DOHH2 (cell line): ENCODE results near the gene TMEM258.

Experiments
- H3F3A ChIP-seq: fragments of 200-600 bp; sonication (generic), shearing (Covaris generic); 2 replicates; pipeline ENCODE4 v1.6.0; 2016; ENCODE audit warnings: antibody characterized with exemption, mild to moderate bottlenecking; ENCODE audit not compliant: control insufficient read depth, insufficient read depth
- H3K27ac ChIP-seq: fragments of 200-600 bp; sonication (generic); 2 replicates; pipeline ENCODE4 v1.5.1; 2014; ENCODE audit warnings: low read depth, mild to moderate bottlenecking, low read length, moderate library complexity
- H3K27me3 ChIP-seq: fragments of 200-600 bp; sonication (generic); 2 replicates; pipeline ENCODE4 v1.6.1; 2014; ENCODE audit warnings: mild to moderate bottlenecking, low read length, mixed read lengths; ENCODE audit not compliant: control insufficient read depth
- H3K36me3 ChIP-seq: fragments of 200-600 bp; sonication (generic); 2 replicates; pipeline ENCODE4 v1.6.1; 2014; ENCODE audit warnings: mild to moderate bottlenecking, low read length, moderate library complexity, mixed read lengths; ENCODE audit not compliant: control insufficient read depth
- H3K4me1 ChIP-seq: fragments of 200-600 bp; sonication (generic); 2 replicates; pipeline ENCODE4 v1.6.1; 2014; ENCODE audit warnings: mild to moderate bottlenecking, low read length, mixed read lengths; ENCODE audit not compliant: control insufficient read depth
- H3K4me2 ChIP-seq: fragments of 200-600 bp; sonication (generic); 2 replicates; pipeline ENCODE4 v1.6.0; 2014; ENCODE audit warnings: mild to moderate bottlenecking, low read length, moderate library complexity
- H3K4me3 ChIP-seq: fragments of 200-600 bp; sonication (generic); 2 replicates; pipeline ENCODE4 v1.5.1; 2014; ENCODE audit warnings: mild to moderate bottlenecking, low read length, mixed read lengths
- H3K79me2 ChIP-seq: fragments of 200-600 bp; sonication (generic); 2 replicates; pipeline ENCODE4 v1.6.1; 2014; ENCODE audit warnings: mild to moderate bottlenecking, low read length, mixed read lengths; ENCODE audit not compliant: control insufficient read depth
- H3K9me2 ChIP-seq: fragments of 200-600 bp; sonication (generic); replicated peaks from 2 replicates; pipeline ENCODE4 v1.6.1; 2014; ENCODE audit warnings: mild to moderate bottlenecking, low read length, mixed read lengths; ENCODE audit not compliant: control insufficient read depth
- H3K9me3 ChIP-seq: fragments of 200-600 bp; sonication (generic); 2 replicates; pipeline ENCODE4 v1.6.1; 2014; ENCODE audit warnings: antibody characterized with exemption, low read length, mixed read lengths; ENCODE audit not compliant: control insufficient read depth, insufficient read depth
- H4K20me1 ChIP-seq: fragments of 200-600 bp; sonication (generic); 2 replicates; pipeline ENCODE4 v1.6.0; 2014; ENCODE audit warnings: low read depth, mild to moderate bottlenecking, antibody characterized with exemption, low read length, moderate library complexity; ENCODE audit not compliant: control insufficient read depth, insufficient read depth
- EZH2phosphoT487 ChIP-seq: fragments of 200-600 bp; sonication (generic); IDR thresholded peaks from 2 replicates; pipeline ENCODE4 v1.6.1; 2017; ENCODE audit warnings: borderline replicate concordance, mild to moderate bottlenecking, antibody characterized with exemption, low read length, moderate library complexity, mixed read lengths
- TF ChIP-seq, protein P1 (sequence below): fragments of 200-600 bp; sonication (generic); IDR thresholded peaks from one replicate; pipeline ENCODE4 v1.5.1; 2014; ENCODE audit warnings: antibody characterized with exemption, mild to moderate bottlenecking, low read depth, low read length; ENCODE audit not compliant: poor library complexity, severe bottlenecking

The TMEM258 gene

DNA sequence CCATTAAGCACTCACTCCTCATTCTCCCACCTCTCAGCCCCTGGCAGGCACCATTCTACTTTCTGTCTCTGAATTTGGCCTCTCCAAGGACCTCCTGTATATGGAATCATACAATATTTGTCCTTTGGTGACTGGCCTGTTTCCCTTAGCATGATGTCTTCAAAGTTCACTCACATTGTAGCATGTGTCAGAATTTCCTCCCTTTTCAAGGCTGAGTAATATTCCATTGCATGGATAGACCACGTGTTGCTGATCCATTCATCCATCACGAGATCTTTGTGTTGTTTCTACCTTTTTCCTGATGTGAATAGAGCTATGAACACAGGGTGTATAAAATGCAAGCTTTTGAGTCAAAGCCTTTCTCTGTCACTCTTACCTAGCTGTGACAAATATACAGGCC lies 47.3 kb upstream of the TMEM258 start:
- Histone ChIP-seq H3K4me2 (no peak overlapping the region), H3K9me3 (no peaks in the 10 kb centered on the region), H3K36me3 (peaks cover 96% of the 10 kb centered on the region), H3K9me2 (no peaks in the 10 kb centered on the region), H3K4me3 (no peak overlapping the region), H3K27ac (no peak overlapping the region), H3K4me1 (peaks cover 14% of the 10 kb centered on the region), H3F3A (0 out of 2 replicates have a peak, but pooled peaks cover 4% of the 10 kb centered on the region), H3K79me2 (peaks cover 76% of the 10 kb centered on the region), H4K20me1 (0 out of 2 replicates have a peak, but pooled peaks cover 4% of the 10 kb centered on the region), H3K27me3 (no peaks in the 10 kb centered on the region)
- TF ChIP-seq EZH2phosphoT487: no peak
- TF ChIP-seq, protein P1, sequence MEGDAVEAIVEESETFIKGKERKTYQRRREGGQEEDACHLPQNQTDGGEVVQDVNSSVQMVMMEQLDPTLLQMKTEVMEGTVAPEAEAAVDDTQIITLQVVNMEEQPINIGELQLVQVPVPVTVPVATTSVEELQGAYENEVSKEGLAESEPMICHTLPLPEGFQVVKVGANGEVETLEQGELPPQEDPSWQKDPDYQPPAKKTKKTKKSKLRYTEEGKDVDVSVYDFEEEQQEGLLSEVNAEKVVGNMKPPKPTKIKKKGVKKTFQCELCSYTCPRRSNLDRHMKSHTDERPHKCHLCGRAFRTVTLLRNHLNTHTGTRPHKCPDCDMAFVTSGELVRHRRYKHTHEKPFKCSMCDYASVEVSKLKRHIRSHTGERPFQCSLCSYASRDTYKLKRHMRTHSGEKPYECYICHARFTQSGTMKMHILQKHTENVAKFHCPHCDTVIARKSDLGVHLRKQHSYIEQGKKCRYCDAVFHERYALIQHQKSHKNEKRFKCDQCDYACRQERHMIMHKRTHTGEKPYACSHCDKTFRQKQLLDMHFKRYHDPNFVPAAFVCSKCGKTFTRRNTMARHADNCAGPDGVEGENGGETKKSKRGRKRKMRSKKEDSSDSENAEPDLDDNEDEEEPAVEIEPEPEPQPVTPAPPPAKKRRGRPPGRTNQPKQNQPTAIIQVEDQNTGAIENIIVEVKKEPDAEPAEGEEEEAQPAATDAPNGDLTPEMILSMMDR: no peak

DNA sequence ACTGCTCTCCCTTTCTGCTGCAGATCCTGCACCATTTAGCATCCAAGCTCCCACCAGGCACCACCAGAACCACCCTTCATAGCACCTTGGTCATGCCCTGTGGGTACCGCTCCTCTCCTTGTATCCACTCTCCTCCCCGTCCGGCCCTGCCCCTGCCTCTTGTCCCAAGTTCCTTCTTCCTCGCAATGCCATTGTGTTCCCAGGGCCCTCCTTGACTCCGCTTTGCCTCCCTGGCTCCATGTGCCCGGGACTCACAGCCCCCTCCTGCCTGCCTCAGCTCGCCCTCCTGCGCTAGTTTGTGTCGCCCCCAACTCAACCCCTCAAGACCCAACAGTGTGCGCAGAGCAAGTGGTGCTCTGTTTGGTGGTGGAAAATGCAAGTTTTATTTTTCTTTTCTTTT lies 46.5 kb upstream of the TMEM258 start:
- Histone ChIP-seq H3K4me2 (no peak overlapping the region), H3K9me3 (no peaks in the 10 kb centered on the region), H3K9me2 (no peaks in the 10 kb centered on the region), H3F3A (0 out of 2 replicates have a peak, but pooled peaks cover 7% of the 10 kb centered on the region), H3K36me3 (peaks cover 95% of the 10 kb centered on the region), H4K20me1 (0 out of 2 replicates have a peak, but pooled peaks cover 4% of the 10 kb centered on the region), H3K79me2 (peaks cover 83% of the 10 kb centered on the region), H3K27me3 (no peaks in the 10 kb centered on the region), H3K27ac (no peak overlapping the region), H3K4me1 (peaks cover 22% of the 10 kb centered on the region), H3K4me3 (no peak overlapping the region)
- no peak for TF ChIP-seq EZH2phosphoT487
- TF ChIP-seq, protein P1: no peak

DNA sequence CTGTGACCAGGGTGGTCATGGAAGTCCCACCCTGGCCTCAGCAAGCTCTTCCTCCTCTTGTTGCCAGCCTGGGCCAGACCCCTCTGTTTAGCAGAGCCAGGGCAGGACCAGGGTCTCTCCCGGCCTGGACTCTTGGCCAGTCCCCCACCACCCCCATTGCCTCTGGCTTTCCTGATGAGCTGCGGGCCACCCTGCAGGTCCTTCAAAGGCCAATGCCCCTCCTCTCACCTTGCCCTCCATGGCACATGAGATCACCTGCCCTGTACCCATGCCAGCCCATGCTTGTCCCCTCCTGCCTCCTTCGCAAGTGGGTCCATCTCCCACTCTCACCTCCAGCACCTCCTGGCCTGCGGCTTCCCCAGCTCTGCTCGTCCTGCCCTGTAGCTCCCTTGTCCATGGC lies 46.1 kb upstream of the TMEM258 start:
- H3K36me3 ChIP-seq: peaks cover 95% of the 10 kb centered on the region

GRCh38 chr11:61837411-61838005 lies 45.1 kb upstream of the TMEM258 start:
- H3F3A ChIP-seq: peaks cover 10% of the 10 kb centered on the region
- H3K79me2 ChIP-seq: peaks cover 89% of the 10 kb centered on the region
- H3K27me3 ChIP-seq: no peaks in the 10 kb centered on the region
- no peaks in the 10 kb centered on the region for H3K9me3 ChIP-seq
- no peak overlapping the region for H3K4me3 ChIP-seq
- peaks cover 36% of the 10 kb centered on the region for H3K4me1 ChIP-seq
- no peak overlapping the region for H3K4me2 ChIP-seq
- no peak overlapping the region for H3K27ac ChIP-seq
- H3K36me3 ChIP-seq: peaks cover 95% of the 10 kb centered on the region
- H3K9me2 ChIP-seq: no peaks in the 10 kb centered on the region
- TF ChIP-seq, protein P1: no peak
- no peak for TF ChIP-seq EZH2phosphoT487
- H4K20me1 ChIP-seq: 0 out of 2 replicates have a peak, but pooled peaks cover 4% of the 10 kb centered on the region

More for the DNA sequence above, 46.1 kb upstream of the TMEM258 start:
- H3K27ac ChIP-seq: no peak overlapping the region
- peaks cover 87% of the 10 kb centered on the region for H3K79me2 ChIP-seq
- H3K4me1 ChIP-seq: peaks cover 26% of the 10 kb centered on the region
- TF ChIP-seq EZH2phosphoT487: no peak
- H3K4me3 ChIP-seq: no peak overlapping the region
- H4K20me1 ChIP-seq: 0 out of 2 replicates have a peak, but pooled peaks cover 4% of the 10 kb centered on the region
- peaks cover 5% of the 10 kb centered on the region; the same call in 1 of the 2 replicates for H3F3A ChIP-seq
- no peaks in the 10 kb centered on the region for H3K27me3 ChIP-seq
- H3K9me2 ChIP-seq: no peaks in the 10 kb centered on the region
- no peak overlapping the region for H3K4me2 ChIP-seq
- no peaks in the 10 kb centered on the region for H3K9me3 ChIP-seq
